ENCODE measurements around the gene SLC5A11.

- TF ChIP-seq CTCF (IDR thresholded peaks at IDR 0.05) (no peak), POLR2A (IDR thresholded peaks at IDR 0.05) (no peak)
Observed at GRCh38 chr16:24920568-24920967, 74.8 kb downstream of the SLC5A11 start.
